Measurements from ENCODE around the gene UNC50.

DNA sequence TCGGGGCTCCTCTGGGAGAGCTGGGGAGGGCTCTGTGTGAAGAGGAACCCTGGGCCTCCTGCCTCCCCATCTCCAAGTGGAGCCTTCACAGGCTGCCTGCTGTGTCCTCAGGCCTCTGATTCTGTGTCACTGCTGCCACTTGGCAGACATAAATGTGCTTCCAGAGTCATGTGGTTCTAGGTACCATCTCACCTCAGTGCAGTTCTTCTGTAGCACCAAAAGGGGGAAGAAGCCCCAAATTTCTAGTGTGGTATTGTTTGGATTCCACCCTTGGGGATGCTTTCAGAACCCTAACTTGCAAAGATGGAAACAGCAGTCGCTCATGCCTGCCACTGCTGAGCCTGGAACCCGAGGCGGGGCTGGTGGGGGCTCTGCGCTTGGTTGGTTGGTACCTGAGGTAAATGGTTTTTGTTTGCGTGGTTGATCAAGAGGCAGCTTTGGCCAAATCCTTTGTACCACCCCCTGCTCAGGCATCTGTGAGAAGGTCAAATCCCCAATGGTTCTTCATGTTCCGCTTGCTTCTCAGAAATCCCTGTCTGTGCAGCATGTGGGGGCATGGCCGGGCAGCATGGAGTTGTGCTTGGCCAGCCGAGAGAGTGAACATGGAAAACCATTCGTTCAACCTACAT is 27.6 kb upstream of the UNC50 start:
- TF ChIP-seq CTCF (optimal IDR thresholded peaks at IDR 0.05 in 1 of 3, IDR thresholded peaks at IDR 0.05 in 1 of 3, conservative IDR thresholded peaks at IDR 0.05 in 1 of 3; ENCODE audit: extremely low read depth in 1 of 3, insufficient read depth in 2 of 3, low read length in 3 of 3) (no peak), EZH2 (IDR thresholded peaks at IDR 0.05; ENCODE audit: low read length) (no peak)

Measured in keratinocyte (primary cell).